H1 (cell line): ENCODE measurements around the gene PPAT. TPM values are rescaled to one million over a fixed set of nuclear protein-coding genes. Genes with fewer than 3 reads are reported as not detected.

Experiments
- CTCF ChIA-PET: fragments of 300-600 bp; sonication (Branson Sonifier 250); formaldehyde crosslinking; loops from one replicate; lab custom pipeline; 2021; ENCODE audit not compliant: partially characterized antibody; lab: Charles Lee
- POLR2A ChIA-PET: fragments of 300-600 bp; sonication (Branson Sonifier 250); formaldehyde crosslinking; loops from one replicate; lab custom pipeline; 2021; ENCODE audit warnings: inconsistent platforms; ENCODE audit not compliant: partially characterized antibody; lab: Charles Lee
- DNase-seq, 2 experiments: peaks; one replicate each; pipeline versions ENCODE4 v3.0.0 to v3.0.0-alpha.2; 2010 to 2022; ENCODE audit warnings: low spot score in 2 of 2, low read depth in 1 of 2, mixed read lengths in 1 of 2
- FAIRE-seq: peaks from 2 replicates; lab custom pipeline; 2011; peaks lifted over from hg19 to GRCh38; lab: Jason Lieb, UNC
- H2AFZ ChIP-seq: 2 replicates; pipeline ENCODE4 v1.8.1; 2012; ENCODE audit warnings: low read length, inconsistent platforms
- H2AK5ac ChIP-seq: 2 replicates; pipeline ENCODE4 v1.6.1; 2013; ENCODE audit warnings: low read depth, low read length
- H2BK120ac ChIP-seq: replicated peaks from 2 replicates; pipeline ENCODE3; 2013; ENCODE audit warnings: low read depth, low read length, inconsistent platforms
- H2BK12ac ChIP-seq: 2 replicates; pipeline ENCODE4 v1.6.1; 2013; ENCODE audit warnings: low read depth, low read length
- H2BK15ac ChIP-seq: 2 replicates; pipeline ENCODE4 v1.6.1; 2013; ENCODE audit warnings: low read length
- H2BK20ac ChIP-seq: 2 replicates; pipeline ENCODE4 v1.6.1; 2013; ENCODE audit warnings: low read length
- H2BK5ac ChIP-seq: 2 replicates; pipeline ENCODE4 v1.6.1; 2013; ENCODE audit warnings: low read depth, low read length
- H3K14ac ChIP-seq: 2 replicates; pipeline ENCODE4 v1.6.1; 2013; ENCODE audit warnings: inconsistent platforms; ENCODE audit not compliant: insufficient read length
- H3K18ac ChIP-seq: 2 replicates; pipeline ENCODE4 v1.6.1; 2013; ENCODE audit warnings: low read length; ENCODE audit errors: extremely low read depth
- H3K23ac ChIP-seq: 2 replicates; pipeline ENCODE4 v1.6.1; 2013; ENCODE audit warnings: inconsistent platforms; ENCODE audit not compliant: insufficient read length
- H3K23me2 ChIP-seq: 2 replicates; pipeline ENCODE4 v1.6.1; 2013; ENCODE audit warnings: low read depth, low read length
- H3K27ac ChIP-seq: 2 replicates; pipeline ENCODE4 v1.6.1; 2011; ENCODE audit warnings: low read depth, low read length, inconsistent platforms
- H3K27me3 ChIP-seq, 4 experiments: replicated peaks in 1 of 4; 1 replicate in 1 of 4; 2 replicates in 3 of 4; pipeline versions ENCODE4 v1.6.1 to v1.8.1; 2011 to 2013; ENCODE audit warnings: low read length in 3 of 4, mild to moderate bottlenecking in 3 of 4, inconsistent platforms in 2 of 4, mixed read lengths in 2 of 4, moderate library complexity in 1 of 4; ENCODE audit not compliant: control insufficient read depth in 3 of 4, insufficient read depth in 3 of 4; ENCODE audit errors: extremely low read depth in 1 of 4
- H3K36me3 ChIP-seq, 4 experiments: 2 replicates each; pipeline versions ENCODE4 v1.6.1 to v1.8.1; 2011 to 2013; ENCODE audit warnings: mild to moderate bottlenecking in 4 of 4, low read length in 3 of 4, moderate library complexity in 2 of 4, control low read depth in 1 of 4, inconsistent platforms in 1 of 4; ENCODE audit not compliant: insufficient read depth in 4 of 4, control insufficient read depth in 2 of 4
- H3K4ac ChIP-seq: replicated peaks from 2 replicates; pipeline ENCODE3; 2013; ENCODE audit warnings: low read length, low read depth, mixed read lengths, inconsistent platforms; ENCODE audit not compliant: insufficient read length
- H3K4me1 ChIP-seq, 4 experiments: replicated peaks in 1 of 4; 1 replicate in 1 of 4; 2 replicates in 3 of 4; pipeline versions ENCODE4 v1.6.1 to v1.8.1; 2011 to 2013; ENCODE audit warnings: low read length in 3 of 4, inconsistent platforms in 2 of 4, mixed read lengths in 1 of 4; ENCODE audit not compliant: insufficient read depth in 4 of 4, control insufficient read depth in 3 of 4
- H3K4me2 ChIP-seq, 2 experiments: 2 replicates each; pipeline versions ENCODE4 v1.6.1 to v1.8.1; 2011 to 2013; ENCODE audit warnings: low read depth in 2 of 2, low read length in 2 of 2, control low read depth in 1 of 2, inconsistent platforms in 1 of 2, mild to moderate bottlenecking in 1 of 2; ENCODE audit not compliant: insufficient read depth in 1 of 2
- H3K4me3 ChIP-seq, 4 experiments: fragments of 200-600, 300-600 bp in 1 of 4; sonication (generic), shearing (Covaris generic), sonication (Bioruptor Twin) in 1 of 4; 2 replicates each; pipeline versions ENCODE4 v1.5.1 to v1.8.1; 2011 to 2016; ENCODE audit warnings: low read length in 4 of 4, low read depth in 3 of 4, control low read depth in 2 of 4, inconsistent platforms in 2 of 4, mild to moderate bottlenecking in 2 of 4, mixed read lengths in 1 of 4, moderate library complexity in 1 of 4; ENCODE audit not compliant: insufficient read depth in 2 of 4; ENCODE audit errors: extremely low read depth in 1 of 4
- H3K56ac ChIP-seq: replicated peaks from 2 replicates; pipeline ENCODE3; 2013; ENCODE audit warnings: low read depth, mild to moderate bottlenecking, mixed read lengths, low read length, inconsistent platforms; ENCODE audit not compliant: insufficient read length
- H3K79me1 ChIP-seq: 2 replicates; pipeline ENCODE4 v1.6.1; 2013; ENCODE audit warnings: low read depth, low read length, control low read depth
- H3K79me2 ChIP-seq, 2 experiments: 2 replicates each; pipeline versions ENCODE4 v1.6.1 to v1.8.1; 2012 to 2013; ENCODE audit warnings: low read length in 2 of 2, mild to moderate bottlenecking in 2 of 2, inconsistent platforms in 1 of 2; ENCODE audit not compliant: insufficient read depth in 2 of 2, control insufficient read depth in 1 of 2
- H3K9ac ChIP-seq, 4 experiments: replicated peaks in 1 of 4; 1 replicate in 1 of 4; 2 replicates in 3 of 4; pipeline versions ENCODE4 v1.6.1 to v1.8.1; 2011 to 2013; ENCODE audit warnings: low read depth in 3 of 4, low read length in 3 of 4, control low read depth in 2 of 4, mild to moderate bottlenecking in 2 of 4, moderate library complexity in 2 of 4, inconsistent platforms in 1 of 4; ENCODE audit errors: extremely low read depth in 1 of 4
- H3K9me3 ChIP-seq, 2 experiments: 2 replicates each; pipeline versions ENCODE4 v1.6.1 to v1.8.1; 2012 to 2013; ENCODE audit warnings: mild to moderate bottlenecking in 2 of 2, moderate library complexity in 2 of 2, control low read depth in 1 of 2, inconsistent platforms in 1 of 2, low read depth in 1 of 2, low read length in 1 of 2, mixed read lengths in 1 of 2; ENCODE audit not compliant: insufficient read depth in 2 of 2
- H4K20me1 ChIP-seq, 2 experiments: replicated peaks in 1 of 2; 2 replicates each; pipeline versions ENCODE3 to v1.8.1; 2011 to 2013; ENCODE audit warnings: inconsistent platforms in 2 of 2, low read length in 2 of 2, mild to moderate bottlenecking in 1 of 2; ENCODE audit not compliant: insufficient read depth in 2 of 2, control insufficient read depth in 1 of 2
- H4K5ac ChIP-seq: 2 replicates; pipeline ENCODE4 v1.6.1; 2013; ENCODE audit warnings: low read length, low read depth, mixed read lengths, inconsistent platforms; ENCODE audit not compliant: insufficient read length
- H4K8ac ChIP-seq: 2 replicates; pipeline ENCODE4 v1.8.0; 2013; ENCODE audit warnings: mild to moderate bottlenecking, moderate library complexity, low read length, inconsistent platforms; ENCODE audit not compliant: insufficient read depth; ENCODE audit errors: extremely low read depth
- H4K91ac ChIP-seq: replicated peaks from 2 replicates; pipeline ENCODE3; 2013; ENCODE audit warnings: low read length, mixed read lengths, inconsistent platforms; ENCODE audit not compliant: insufficient read length
- ATF2 ChIP-seq: IDR thresholded peaks from 2 replicates; pipeline ENCODE4 v1.6.1; 2012; ENCODE audit warnings: low read length, inconsistent platforms
- BACH1 ChIP-seq: IDR thresholded peaks from 2 replicates; pipeline ENCODE4 v1.6.1; 2012; ENCODE audit warnings: low read length, improper control_type of control experiment
- GTF2F1 ChIP-seq: IDR thresholded peaks from 2 replicates; pipeline ENCODE4 v1.6.1; 2012; ENCODE audit warnings: low read depth, low read length, improper control_type of control experiment, borderline replicate concordance
- HDAC2 ChIP-seq, 2 experiments: fragments of 300-600 bp in 1 of 2; sonication (generic) in 1 of 2; IDR thresholded peaks; 2 replicates each; pipeline ENCODE4 v1.6.1; 2011 to 2012; ENCODE audit warnings: low read depth in 2 of 2, low read length in 2 of 2, mild to moderate bottlenecking in 2 of 2, moderate library complexity in 2 of 2, borderline replicate concordance in 1 of 2, inconsistent platforms in 1 of 2
- JUN ChIP-seq: IDR thresholded peaks from 2 replicates; pipeline ENCODE4 v1.6.1; 2011; ENCODE audit warnings: low read depth, mild to moderate bottlenecking, improper control_type of control experiment, low read length
- POLR2AphosphoS5 ChIP-seq: IDR thresholded peaks from 2 replicates; pipeline ENCODE4 v1.6.1; 2011; ENCODE audit warnings: low read depth, low read length
- SIN3A ChIP-seq, 2 experiments: IDR thresholded peaks in 1 of 2; conservative IDR thresholded peaks in 1 of 2; 2 replicates each; pipeline ENCODE4 v1.6.1; 2011 to 2012; ENCODE audit warnings: low read length in 2 of 2, improper control_type of control experiment in 1 of 2, low read depth in 1 of 2, mild to moderate bottlenecking in 1 of 2
- SP2 ChIP-seq: IDR thresholded peaks from 2 replicates; pipeline ENCODE4 v1.6.1; 2012; ENCODE audit warnings: mild to moderate bottlenecking, low read length, inconsistent platforms
- SP4 ChIP-seq: IDR thresholded peaks from 2 replicates; pipeline ENCODE4 v1.6.1; 2012; ENCODE audit warnings: low read length, inconsistent platforms
- TCF12 ChIP-seq: IDR thresholded peaks from 2 replicates; pipeline ENCODE4 v1.6.1; 2011; ENCODE audit warnings: low read depth, mild to moderate bottlenecking, low read length
- polyA plus RNA-seq, 7 experiments: library from polyadenylated mRNA; depleted of rRNA in 3 of 7; stranded (reverse) in 5 of 7; unstranded in 2 of 7; fragments of >200 nt in 5 of 7; fragments of 200-250 nt in 2 of 7; gene quantifications; 1 replicate in 5 of 7; 2 replicates in 1 of 7; 4 replicates in 1 of 7; pipeline versions ENCODE4 v1.2.1 to v1.2.3, GENCODE V29; 2011 to 2013; ENCODE audit warnings: missing spikeins in 2 of 7, mixed read lengths in 2 of 7
- total RNA-seq: library from RNA; stranded (reverse); fragmentation: NEBNext Ultra II Directional; extraction: Animal tissue kit (Norgen Biotek cat#: 25700); gene quantifications from 2 replicates; pipeline ENCODE4 v1.2.1, GENCODE V29; 2021

PPAT gene
- total and polyA plus RNA-seq, 2 of the 8 experiments (the other 6 are each of a cell fraction or from before 2014, with no cell fraction given) = 24.5 to 104 TPM

DNA sequence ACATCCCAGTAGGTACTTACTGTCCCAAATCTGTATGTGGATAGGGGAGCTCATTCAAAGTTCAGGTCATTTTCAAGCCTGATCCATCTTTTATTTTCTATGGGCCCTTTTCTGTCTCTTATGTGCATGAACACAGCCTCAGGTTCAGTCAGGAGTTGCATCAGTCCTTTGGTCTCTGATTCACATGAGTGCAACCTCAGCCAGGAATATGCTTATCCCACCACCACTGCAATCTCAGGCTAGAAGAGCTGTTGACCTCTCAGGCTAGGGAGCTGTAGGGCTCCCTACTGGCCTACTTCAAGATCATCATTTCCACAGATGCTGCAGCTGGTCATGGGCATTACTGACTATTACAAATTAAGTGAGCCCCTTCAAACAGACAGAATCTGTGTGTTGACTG, 75.3 kb downstream of the PPAT start:
- Histone ChIP-seq H2BK15ac (no peak overlapping the region), H3K79me1 (no peaks in the 10 kb centered on the region), H3K4ac (no peak overlapping the region), H3K14ac (no peak overlapping the region), H3K27me3 (no peaks in the 10 kb centered on the region), H2BK5ac (no peak overlapping the region), H4K20me1 (no peaks in the 10 kb centered on the region), H2AFZ (no peak overlapping the region), H2AK5ac (no peak overlapping the region), H3K23me2 (no peaks in the 10 kb centered on the region), H4K8ac (no peak overlapping the region), H3K27ac (no peak overlapping the region), H2BK20ac (no peak overlapping the region), H3K23ac (no peak overlapping the region), H3K56ac (no peak overlapping the region), H2BK12ac (no peak overlapping the region), H3K9me3 (peaks cover 5 to 11% of the 10 kb centered on the region in 2 experiments; a peak in 3 of 4 replicates), H3K79me2 (no peaks in the 10 kb centered on the region), H3K4me2 (no peak overlapping the region), H3K4me1 (no peaks in the 10 kb centered on the region), H3K18ac (no peak overlapping the region), H4K5ac (no peak overlapping the region), H4K91ac (no peak overlapping the region), H2BK120ac (no peak overlapping the region), H3K36me3 (peaks cover 0 to 8% (median 2%) of the 10 kb centered on the region in 4 experiments; a peak in 3 of 8 replicates), H3K9ac (no peak overlapping the region), H3K4me3 (no peak overlapping the region)
- ChIA-PET POLR2A (no interaction called here), CTCF (no interaction called here)
- DNase-seq (no peak), FAIRE-seq (no peak)
- no peak for TF ChIP-seq TCF12
- TF ChIP-seq SIN3A (conservative IDR thresholded peaks at IDR 0.05 in 1 of 2, IDR thresholded peaks at IDR 0.05 in 1 of 2; ENCODE audit: low read depth in 1 of 2, low read length in 2 of 2) = no peak
- TF ChIP-seq SP4 = no peak
- no peak for TF ChIP-seq POLR2AphosphoS5
- TF ChIP-seq SP2 = no peak
- TF ChIP-seq HDAC2 (IDR thresholded peaks at IDR 0.05; ENCODE audit: borderline replicate concordance in 1 of 2, low read depth in 2 of 2, low read length in 2 of 2) = no peak
- TF ChIP-seq ATF2 = no peak
- no peak for TF ChIP-seq GTF2F1
- TF ChIP-seq JUN = no peak
- TF ChIP-seq BACH1 = no peak
